A673 (cell line): ENCODE data around the gene ADI1. TPM values are rescaled to one million over a fixed set of nuclear protein-coding genes. Genes with fewer than 3 reads are reported as not detected.

Experiments used
- BruUV-seq: library from RNA; stranded (reverse); fragments of 400-500 nt; replicated peaks from 2 replicates; lab custom pipeline; 2021; lab: Mats Ljungman, UMichigan
- CTCF ChIA-PET: fragments of 300-600 bp; sonication (Branson Sonifier 250); formaldehyde crosslinking; loops from one replicate; lab custom pipeline; 2022; ENCODE audit warnings: antibody characterized with exemption; lab: Charles Lee
- POLR2A ChIA-PET: fragments of 300-600 bp; sonication (Branson Sonifier 250); formaldehyde crosslinking; loops from one replicate; lab custom pipeline; 2022; ENCODE audit warnings: antibody characterized with exemption; ENCODE audit not compliant: low non-redundant PET; lab: Charles Lee
- DNase-seq: peaks from one replicate; pipeline ENCODE4 v3.0.0-alpha.2; 2015; ENCODE audit warnings: low spot score
- H3K27ac ChIP-seq: fragments of 200-600 bp; sonication (generic); 2 replicates; pipeline ENCODE4 v1.5.1; 2016; ENCODE audit warnings: mixed run types, low read depth, mild to moderate bottlenecking, mixed read lengths, antibody characterized with exemption, low read length; ENCODE audit not compliant: poor library complexity, severe bottlenecking
- H3K27me3 ChIP-seq: fragments of 200-600 bp; sonication (generic); replicated peaks from 2 replicates; pipeline ENCODE4 v1.6.1; 2017; ENCODE audit warnings: mixed run types, low read depth, mild to moderate bottlenecking, mixed read lengths, antibody characterized with exemption, low read length; ENCODE audit not compliant: insufficient read depth, poor library complexity
- H3K36me3 ChIP-seq: fragments of 200-600 bp; sonication (generic); 2 replicates; pipeline ENCODE4 v1.6.1; 2016; ENCODE audit warnings: mixed run types, mild to moderate bottlenecking, mixed read lengths, antibody characterized with exemption, low read length; ENCODE audit not compliant: insufficient read depth, poor library complexity, severe bottlenecking
- H3K4me1 ChIP-seq: fragments of 200-600 bp; sonication (generic); 2 replicates; pipeline ENCODE4 v1.6.1; 2017; ENCODE audit warnings: mixed run types, mild to moderate bottlenecking, mixed read lengths, antibody characterized with exemption, low read length; ENCODE audit not compliant: insufficient read depth, poor library complexity, severe bottlenecking
- H3K4me3 ChIP-seq: fragments of 200-600 bp; sonication (generic); 2 replicates; pipeline ENCODE4 v1.5.1; 2016; ENCODE audit warnings: low read depth, mixed run types, mild to moderate bottlenecking, mixed read lengths, low read length; ENCODE audit not compliant: poor library complexity, severe bottlenecking
- H3K9me3 ChIP-seq: fragments of 200-600 bp; sonication (generic); 2 replicates; pipeline ENCODE4 v1.6.1; 2016; ENCODE audit warnings: mixed run types, low read depth, mild to moderate bottlenecking, mixed read lengths, antibody characterized with exemption, low read length; ENCODE audit not compliant: poor library complexity, severe bottlenecking
- CTCF ChIP-seq: fragments of 300-800, 200-600 bp; sonication (generic); conservative IDR thresholded peaks from 2 replicates; pipeline ENCODE4 v1.5.1; 2017; ENCODE audit warnings: low read depth, mild to moderate bottlenecking, antibody characterized with exemption, low read length, moderate library complexity, mixed read lengths
- EZH2 ChIP-seq: fragments of 200-600 bp; sonication (generic); IDR thresholded peaks from 2 replicates; pipeline ENCODE4 v1.6.1; 2017; ENCODE audit warnings: borderline replicate concordance, low read depth, mild to moderate bottlenecking, mixed read lengths, antibody characterized with exemption, low read length; ENCODE audit not compliant: poor library complexity, severe bottlenecking
- intact Hi-C: fragments of 100-400 bp; cut with micrococcal nuclease; formaldehyde crosslinking; loops from one replicate; pipeline ENCODE4 v1.10.0; 2022; ENCODE audit not compliant: unreplicated experiment
- total RNA-seq: library from RNA; stranded (reverse); gene quantifications from 2 replicates; pipeline ENCODE4 v1.2.3, GENCODE V29; 2021

The ADI1 gene
- total RNA-seq, 1 experiment from 2014 or later = 68.3 TPM

- TF ChIP-seq CTCF = no peak
- no peak for TF ChIP-seq EZH2
- no peak overlapping the region for H3K4me3 ChIP-seq
- no peak for DNase-seq
- intact Hi-C loops = no loop called here
- ChIA-PET CTCF (no interaction called here), POLR2A (no interaction called here)
- H3K9me3 ChIP-seq = no peaks in the 10 kb centered on the region
- no peaks in the 10 kb centered on the region for H3K27me3 ChIP-seq
- H3K4me1 ChIP-seq = no peaks in the 10 kb centered on the region
- no peaks in the 10 kb centered on the region for H3K36me3 ChIP-seq
- no peak overlapping the region for H3K27ac ChIP-seq
- BruUV-seq = no TSS peak
Measured at GRCh38 chr2:3482363-3482821, 36.9 kb downstream of the ADI1 start.

GRCh38 chr2:3481736-3482362 lies 37.5 kb downstream of the ADI1 start:
- POLR2A ChIA-PET = no interaction called here
- intact Hi-C loops = no loop called here
- DNase-seq = no peak
- H3K36me3 ChIP-seq = no peaks in the 10 kb centered on the region
- no peaks in the 10 kb centered on the region for H3K9me3 ChIP-seq
- H3K4me1 ChIP-seq = no peaks in the 10 kb centered on the region
- BruUV-seq = no TSS peak
- H3K4me3 ChIP-seq = no peak overlapping the region
- CTCF ChIA-PET = no interaction called here
- no peak overlapping the region for H3K27ac ChIP-seq
- TF ChIP-seq CTCF (no peak), EZH2 (no peak)
- H3K27me3 ChIP-seq = no peaks in the 10 kb centered on the region

DNA sequence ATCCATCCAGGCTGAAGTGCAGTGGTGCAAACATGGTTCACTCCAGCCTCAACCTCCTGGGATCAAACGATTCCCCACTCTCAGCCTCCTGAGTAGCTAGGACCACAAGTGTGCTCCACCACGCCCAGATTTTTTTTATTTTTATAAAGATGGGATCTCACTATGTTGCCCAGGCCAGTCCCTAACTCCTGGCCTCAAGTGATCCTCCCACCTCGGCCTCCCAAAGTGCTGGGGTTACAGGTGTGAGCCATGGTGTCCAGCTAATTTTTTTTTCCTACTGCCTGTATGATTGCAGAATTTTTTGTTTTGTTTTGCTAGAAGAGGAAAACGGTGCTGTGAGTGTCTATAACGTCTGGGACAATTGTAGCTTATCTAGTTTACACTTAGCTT lies 38.3 kb downstream of the ADI1 start:
- DNase-seq = no peak
- Histone ChIP-seq H3K27ac (no peak overlapping the region), H3K9me3 (no peaks in the 10 kb centered on the region), H3K36me3 (no peaks in the 10 kb centered on the region), H3K4me1 (no peaks in the 10 kb centered on the region), H3K27me3 (no peaks in the 10 kb centered on the region), H3K4me3 (no peak overlapping the region)
- TF ChIP-seq EZH2 (no peak), CTCF (no peak)
- no TSS peak for BruUV-seq
- ChIA-PET CTCF (no interaction called here), POLR2A (no interaction called here)
- intact Hi-C loops = no loop called here
